Epithelial cell of proximal tubule (primary cell): ENCODE measurements around the gene PLXDC1. TPM values are rescaled to one million over a fixed set of nuclear protein-coding genes. Genes with fewer than 3 reads are reported as not detected.

ENCODE experiments used
- DNase-seq: peaks from one replicate; pipeline ENCODE4 v3.0.0-alpha.2; 2011; ENCODE audit warnings: low read depth
- H3K4me3 ChIP-seq: 2 replicates; pipeline ENCODE4 v1.5.1; 2011; ENCODE audit warnings: low read depth, mild to moderate bottlenecking, low read length
- CTCF ChIP-seq: conservative IDR thresholded peaks from 2 replicates; pipeline ENCODE4 v1.5.1; 2012; ENCODE audit warnings: low read depth, mild to moderate bottlenecking, low read length
- total RNA-seq: library from RNA; depleted of rRNA; stranded (reverse); fragments of >200 nt; gene quantifications from 2 replicates; pipeline ENCODE4 v1.2.3, GENCODE V29; 2015

Gene PLXDC1
- total RNA-seq, 1 donor from 2014 or later, result not detected

DNA sequence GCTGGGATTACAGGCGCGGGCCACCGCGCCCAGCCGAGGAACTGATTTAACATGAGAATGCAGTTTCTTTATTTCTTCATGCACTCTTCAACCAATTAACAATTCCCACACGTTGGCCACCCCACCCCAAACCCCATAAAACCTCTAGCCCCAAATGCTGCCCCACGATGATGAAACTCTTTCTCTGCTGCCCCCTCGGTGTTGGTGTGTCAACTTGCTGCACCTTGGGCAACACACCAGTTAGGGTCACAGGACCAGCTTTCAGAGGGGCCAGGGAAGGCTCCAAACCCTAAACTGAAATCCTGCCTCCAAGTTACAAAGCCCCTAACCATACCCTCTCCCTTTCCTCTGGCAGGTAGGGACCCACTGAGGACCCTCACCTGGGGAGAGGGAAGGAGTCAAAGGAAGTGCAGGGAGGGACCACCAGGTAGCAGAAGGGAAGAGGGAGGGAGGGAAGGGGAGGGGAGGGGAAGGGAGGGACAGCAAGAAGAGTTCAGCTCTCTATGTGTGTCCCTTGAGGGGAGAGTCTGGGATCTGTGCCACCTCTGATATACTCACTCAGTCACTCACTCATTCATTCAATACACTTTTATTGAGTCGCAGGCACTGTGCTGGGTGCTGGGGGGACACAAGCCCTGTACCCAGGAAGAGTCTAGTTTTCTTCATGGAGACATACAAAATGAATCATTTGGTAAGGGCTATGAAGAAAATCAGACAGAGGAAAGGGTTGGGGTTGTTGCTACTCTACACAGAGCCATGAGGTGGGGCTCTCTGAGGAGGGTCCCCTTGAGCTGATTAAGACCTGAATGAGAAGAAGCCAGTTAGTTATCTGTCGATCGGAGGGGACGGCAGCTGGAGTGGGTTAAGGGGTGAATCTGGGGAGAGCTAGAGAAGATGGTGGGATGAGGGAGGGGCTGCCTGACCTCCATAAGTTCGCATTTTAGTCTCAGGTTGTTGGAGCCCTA, 3.9 kb downstream of the PLXDC1 start:
- TF ChIP-seq CTCF, result no peak
- no peak overlapping the region for H3K4me3 ChIP-seq
- no peak for DNase-seq

DNA sequence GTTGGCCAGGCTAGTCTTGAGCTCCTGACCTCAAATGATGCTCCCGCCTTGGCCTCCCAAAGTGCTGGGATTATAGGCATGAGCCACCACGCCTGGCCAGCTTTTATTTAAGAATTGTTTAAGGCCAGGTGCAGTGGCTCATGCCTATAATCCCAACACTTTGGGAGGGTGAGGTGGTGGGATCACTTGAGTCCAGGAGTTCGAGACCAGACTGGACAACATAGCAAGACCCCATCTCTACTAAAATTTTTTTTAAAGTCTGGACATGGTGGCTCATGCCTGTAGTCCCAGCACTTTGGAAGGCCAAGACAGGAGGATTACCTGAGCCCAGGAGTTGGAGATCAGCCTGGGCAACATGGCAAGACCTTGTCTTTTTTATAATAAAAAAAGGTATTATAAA, 5.2 kb downstream of the PLXDC1 start:
- no peak overlapping the region for H3K4me3 ChIP-seq
- no peak for DNase-seq
- TF ChIP-seq CTCF, result no peak

GRCh38 chr17:39145143-39145542, 6.3 kb downstream of the PLXDC1 start:
- no peak for TF ChIP-seq CTCF
- DNase-seq, result no peak

DNA sequence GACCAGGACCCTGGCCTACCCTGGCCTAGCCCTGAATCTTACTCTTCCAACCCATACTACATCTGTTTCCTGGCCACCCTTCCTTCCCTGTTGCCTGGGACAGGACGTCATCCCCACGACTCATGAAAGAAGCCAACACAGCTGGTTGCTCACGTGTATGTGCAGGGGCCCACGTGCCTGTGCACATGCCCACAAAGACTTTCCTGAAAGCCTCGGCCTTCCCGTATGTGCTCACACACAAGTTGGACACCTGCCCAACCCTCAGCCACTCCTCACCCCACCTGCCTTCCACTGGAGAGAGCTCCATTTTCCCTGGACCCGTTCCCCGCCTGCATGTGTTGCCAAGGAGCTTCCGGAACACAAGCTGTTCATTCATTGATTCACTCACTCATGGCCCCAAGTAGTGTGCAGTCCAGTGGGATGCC, 7.0 kb downstream of the PLXDC1 start:
- no peak overlapping the region for H3K4me3 ChIP-seq
- no peak for TF ChIP-seq CTCF
- DNase-seq, result peak; percentile 19

More at GRCh38 chr17:39145143-39145542, 6.3 kb downstream of the PLXDC1 start:
- H3K4me3 ChIP-seq, result no peak overlapping the region

DNA sequence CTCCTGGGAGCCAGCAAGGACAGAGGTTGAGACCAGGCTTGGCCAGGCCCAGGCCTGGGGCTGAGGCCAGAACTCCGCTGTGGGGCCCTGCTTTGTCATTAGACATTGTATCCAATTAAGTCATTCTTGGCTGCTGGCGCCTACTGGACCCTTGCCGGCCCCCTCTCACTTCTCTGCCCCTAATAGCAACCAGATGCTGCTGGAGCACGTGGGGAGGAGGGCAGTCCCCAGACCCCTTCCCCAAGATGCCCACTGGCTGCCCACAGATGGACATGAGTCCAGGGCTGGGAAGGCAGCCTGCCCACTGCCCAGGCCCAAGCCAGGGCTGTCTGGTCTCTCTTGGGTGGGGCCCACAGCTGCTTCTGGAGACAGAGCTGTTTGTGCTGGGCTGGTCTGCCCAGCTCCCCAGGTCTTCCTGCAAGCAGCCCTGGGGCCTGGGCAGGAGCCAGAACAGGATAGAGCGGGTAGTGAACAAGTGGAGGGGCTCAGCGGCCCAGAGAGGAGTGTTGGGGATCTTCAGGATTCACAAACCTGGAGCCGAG, 7.8 kb downstream of the PLXDC1 start:
- no peak for DNase-seq
- no peak overlapping the region for H3K4me3 ChIP-seq
- TF ChIP-seq CTCF, result no peak

DNA sequence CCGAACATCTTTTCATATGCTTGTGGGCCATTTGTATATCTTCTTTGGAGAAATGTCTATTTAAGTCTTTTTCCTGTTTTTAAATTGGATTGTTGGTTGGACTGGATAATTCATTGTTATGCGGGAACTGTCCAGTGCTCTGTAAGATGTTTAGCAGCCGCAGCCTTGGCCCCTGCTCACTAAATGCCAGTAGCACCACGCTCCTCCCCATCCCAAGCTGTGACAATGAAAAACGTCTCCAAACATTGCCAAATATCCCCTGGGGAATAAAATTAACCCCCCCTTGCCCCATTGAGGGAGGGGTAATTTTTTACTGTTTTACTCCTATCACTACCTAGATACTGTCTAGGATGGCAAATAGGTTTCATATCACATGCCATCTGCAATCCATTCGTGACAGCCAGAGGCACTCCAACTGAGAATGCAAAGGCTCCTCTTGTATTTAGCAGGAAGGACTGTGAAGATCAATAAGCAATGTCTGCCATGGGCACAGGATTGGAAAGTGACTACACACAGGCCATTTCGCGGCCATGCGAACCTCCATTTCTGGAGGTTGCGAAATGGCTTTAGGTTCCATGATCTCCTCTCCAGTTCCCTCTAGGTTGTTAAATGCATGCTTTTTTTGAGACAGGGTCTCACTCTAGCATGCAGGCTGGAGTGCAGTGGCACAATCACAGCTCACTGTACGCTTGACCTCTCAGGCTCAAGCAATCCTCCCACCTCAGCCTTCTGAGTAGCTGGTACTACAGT, 9.3 kb downstream of the PLXDC1 start:
- no peak for DNase-seq
- TF ChIP-seq CTCF, result no peak
- no peak overlapping the region for H3K4me3 ChIP-seq
